ENCODE data around the gene LXN.

The LXN gene

DNA sequence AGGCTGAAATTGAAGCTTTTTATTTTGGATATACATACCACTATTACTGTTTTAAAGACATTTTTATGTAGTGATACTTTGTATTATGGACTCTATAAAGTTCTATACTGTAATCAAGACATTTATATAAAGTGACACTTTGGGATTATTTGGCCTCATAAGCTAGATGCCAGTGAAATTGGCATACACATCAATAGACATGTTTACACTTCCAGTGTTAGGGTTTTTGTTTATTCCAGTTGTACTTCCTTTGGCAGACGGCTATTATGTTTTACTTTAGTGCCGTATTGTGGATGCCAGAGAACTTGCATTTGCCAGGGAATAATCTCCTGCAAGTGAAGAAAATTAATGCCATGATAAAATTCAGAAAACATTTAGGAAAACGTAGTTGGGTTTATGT is 6.0 kb downstream of the LXN start:
- DNase-seq = no peak

DNA sequence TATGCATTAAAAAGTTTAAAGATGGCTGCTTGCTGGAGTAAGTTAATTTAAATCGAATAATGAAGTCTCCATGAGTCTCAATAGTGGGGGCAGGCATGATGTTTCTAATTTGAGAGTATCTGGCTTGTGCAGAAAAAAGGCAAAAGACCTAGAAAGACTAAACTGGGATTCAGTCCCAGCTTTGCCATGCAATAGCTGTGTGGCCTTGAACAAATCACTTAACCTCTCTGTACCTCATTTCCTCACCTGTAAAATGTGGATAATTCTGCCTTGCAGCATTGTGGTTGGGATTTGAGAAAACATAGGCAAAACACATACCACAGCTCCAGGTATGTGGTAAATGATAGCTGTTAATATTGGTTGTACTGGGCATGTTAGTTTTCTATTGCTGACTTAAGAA is 8.6 kb downstream of the LXN start:
- DNase-seq = no peak

DNA sequence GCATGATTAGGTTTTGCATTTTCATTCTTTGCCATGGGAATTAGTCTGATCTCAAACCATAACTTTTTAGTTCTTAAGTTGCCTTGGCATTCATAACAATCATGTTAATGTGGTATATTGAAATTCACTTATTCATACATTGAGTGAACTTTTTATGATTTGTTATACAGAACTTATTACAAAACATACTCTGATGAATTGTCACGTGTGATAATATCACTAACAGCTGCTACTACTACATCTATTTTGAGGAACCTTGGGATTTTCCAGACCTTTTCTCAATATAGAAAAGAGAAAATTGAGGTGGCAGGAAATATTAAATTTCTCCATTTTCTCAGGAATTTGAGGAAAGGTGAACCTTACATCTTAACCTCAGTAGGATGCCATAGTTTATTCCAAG is 9.2 kb downstream of the LXN start:
- no peak for DNase-seq

DNA sequence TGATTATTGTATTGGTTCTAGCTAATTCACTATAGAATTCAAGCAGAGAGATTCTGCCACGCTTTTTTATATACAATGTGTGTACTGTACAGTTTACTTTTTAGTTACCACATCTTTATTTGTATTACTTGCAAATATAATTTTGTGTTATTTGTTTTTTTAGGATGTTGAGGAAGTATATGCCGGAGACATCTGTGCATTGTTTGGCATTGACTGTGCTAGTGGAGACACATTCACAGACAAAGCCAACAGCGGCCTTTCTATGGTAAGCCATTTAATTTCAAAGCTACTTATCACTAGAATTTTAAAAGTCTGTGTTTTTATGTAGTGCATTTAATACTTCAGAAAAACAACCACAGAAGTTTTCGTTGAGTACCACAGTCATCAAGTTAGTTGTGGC is 11.7 kb downstream of the LXN start:
- no peak for DNase-seq

DNA sequence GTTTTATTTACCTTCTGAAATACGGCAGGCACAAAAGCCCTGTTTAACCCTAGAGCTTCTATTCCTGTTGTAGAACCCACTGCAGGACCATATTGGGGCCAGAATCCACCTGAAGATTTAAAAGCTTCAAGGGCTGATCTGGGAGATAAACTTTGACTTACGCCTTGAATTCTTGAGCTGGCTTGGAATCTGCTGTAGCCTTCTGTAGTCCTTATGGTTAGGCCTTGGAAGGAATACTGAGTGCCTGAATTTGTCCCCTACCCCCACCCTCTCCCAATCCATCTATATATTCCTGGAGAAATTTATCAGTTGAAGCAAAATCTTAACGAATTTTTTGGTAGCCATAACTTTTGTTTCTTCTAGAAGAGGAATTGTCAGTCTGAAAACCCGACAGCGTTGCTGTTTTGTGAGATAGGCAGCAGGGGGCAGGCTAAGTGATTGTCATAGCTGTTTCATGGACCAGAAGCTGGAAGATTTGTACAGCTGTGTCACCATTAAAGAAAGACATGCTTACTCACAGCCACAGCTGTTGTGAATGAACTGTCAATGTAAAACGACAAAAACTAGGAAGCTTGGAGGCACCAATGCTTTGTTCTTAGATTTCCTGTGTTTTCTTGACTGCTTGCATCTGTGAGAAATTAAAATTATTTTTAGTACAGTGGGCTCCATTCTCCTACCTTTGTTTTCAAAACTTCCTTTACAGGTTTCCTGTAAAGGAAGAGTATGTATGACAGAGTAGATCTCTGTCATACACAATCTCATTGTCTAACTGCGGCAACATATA is 12.8 kb downstream of the LXN start:
- DNase-seq = peak; percentile 10 to 57

DNA sequence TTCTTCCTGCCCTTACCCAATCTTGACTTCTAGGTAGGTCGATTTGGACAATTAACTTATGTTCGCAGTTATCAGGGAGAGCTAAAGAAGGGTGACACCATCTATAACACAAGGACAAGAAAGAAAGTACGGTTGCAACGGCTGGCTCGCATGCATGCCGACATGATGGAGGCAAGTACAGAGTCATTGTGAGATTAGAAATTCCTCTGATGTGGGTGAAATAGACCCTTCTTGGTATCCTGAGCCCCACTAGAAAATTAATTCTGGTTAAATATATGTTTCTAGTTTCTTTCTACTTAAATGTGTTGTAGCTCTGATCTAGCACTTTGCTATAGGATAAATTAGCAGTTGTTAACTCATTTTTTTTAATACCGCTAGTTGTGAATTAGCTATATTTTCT is 13.6 kb downstream of the LXN start:
- no peak for DNase-seq

DNA sequence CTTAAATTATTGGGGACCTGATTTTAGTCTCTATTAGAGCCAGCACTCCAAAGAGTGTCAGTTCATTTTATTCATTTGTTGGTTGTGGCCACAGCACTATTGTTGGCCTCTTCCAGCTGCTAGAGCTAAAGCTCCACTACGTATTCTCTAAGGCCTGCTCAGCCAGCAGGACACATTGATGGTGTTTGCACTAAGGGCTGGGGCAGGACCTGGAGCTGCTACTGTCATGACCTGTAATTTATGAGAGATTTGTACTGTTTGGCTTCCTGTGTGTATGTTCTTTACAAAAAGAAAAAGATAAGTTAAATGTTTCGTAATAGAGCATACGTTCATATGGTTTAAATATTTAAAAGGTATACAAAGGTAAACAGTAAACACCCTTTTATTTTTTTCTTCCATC is 20.0 kb downstream of the LXN start:
- no peak for DNase-seq

DNA sequence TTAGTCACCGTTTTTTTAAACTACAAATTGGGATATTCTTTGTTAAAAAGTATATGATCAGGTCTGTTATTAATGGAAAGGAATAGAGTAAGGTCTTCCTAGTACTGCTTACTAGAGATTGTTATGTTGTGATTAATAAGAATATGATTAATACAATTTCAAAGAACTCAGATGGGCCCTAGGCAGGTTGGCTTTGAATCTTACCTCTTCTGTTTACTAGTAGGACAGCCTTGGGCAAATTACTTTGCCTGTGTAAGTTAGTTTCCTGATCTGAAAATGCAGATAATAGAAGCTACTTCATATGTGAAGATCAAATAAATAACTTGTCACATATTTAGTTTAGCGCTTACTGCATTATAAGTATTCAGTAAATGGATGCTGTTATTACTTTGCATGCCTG is 21.3 kb downstream of the LXN start:
- DNase-seq = no peak

DNA sequence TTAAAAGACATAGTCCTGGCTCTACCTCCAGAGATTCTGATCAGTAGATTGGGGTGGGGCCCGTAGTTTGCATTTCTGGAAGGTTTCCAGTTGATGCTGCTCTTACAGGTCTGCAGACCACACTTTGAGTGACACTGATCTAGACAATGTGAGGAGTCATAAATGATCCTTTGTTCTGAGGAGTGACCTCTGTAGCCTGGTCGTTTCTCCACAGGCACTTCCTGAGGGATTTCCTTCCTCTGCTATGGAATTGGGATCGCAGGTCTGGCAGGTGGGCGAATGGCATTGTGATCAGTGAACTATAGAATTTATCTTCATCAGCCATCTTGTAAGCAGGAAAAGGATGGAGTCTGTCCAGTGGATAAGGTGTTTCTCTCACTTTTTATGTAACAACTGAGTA is 22.7 kb downstream of the LXN start:
- no peak for DNase-seq

DNA sequence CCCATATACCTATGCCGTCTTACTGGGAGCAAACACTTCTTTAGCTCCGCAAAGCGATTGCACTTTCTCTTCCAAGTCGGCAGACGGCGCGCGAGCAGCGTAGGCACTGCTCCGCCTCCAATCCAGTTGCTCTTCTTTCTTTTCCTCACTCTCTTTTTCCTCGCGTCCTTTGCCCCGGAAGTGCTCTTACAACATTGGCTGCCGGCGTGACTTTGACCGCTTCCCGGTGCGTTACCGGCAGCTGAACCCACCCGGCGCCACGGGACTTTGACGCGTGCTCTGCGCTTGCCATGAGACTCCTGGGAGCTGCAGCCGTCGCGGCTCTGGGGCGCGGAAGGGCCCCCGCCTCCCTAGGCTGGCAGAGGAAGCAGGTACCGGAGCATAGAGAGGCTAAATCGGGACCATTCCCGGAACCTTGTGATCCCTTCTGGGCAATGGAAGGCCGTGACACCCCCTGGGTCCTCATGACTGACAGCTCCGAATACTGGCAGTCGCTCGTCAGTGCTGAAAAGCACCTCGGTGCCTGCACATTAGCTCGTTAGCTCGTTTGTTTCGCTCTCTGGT is 28.0 kb downstream of the LXN start, which contains the start of gene GFM1:
TSS of gene GFM1 (plus strand) at position 183 of the 564 bp plus-strand sequence. CDS start at position 291, 108 bp downstream.
- peak; percentile 93 to 97 for DNase-seq

DNA sequence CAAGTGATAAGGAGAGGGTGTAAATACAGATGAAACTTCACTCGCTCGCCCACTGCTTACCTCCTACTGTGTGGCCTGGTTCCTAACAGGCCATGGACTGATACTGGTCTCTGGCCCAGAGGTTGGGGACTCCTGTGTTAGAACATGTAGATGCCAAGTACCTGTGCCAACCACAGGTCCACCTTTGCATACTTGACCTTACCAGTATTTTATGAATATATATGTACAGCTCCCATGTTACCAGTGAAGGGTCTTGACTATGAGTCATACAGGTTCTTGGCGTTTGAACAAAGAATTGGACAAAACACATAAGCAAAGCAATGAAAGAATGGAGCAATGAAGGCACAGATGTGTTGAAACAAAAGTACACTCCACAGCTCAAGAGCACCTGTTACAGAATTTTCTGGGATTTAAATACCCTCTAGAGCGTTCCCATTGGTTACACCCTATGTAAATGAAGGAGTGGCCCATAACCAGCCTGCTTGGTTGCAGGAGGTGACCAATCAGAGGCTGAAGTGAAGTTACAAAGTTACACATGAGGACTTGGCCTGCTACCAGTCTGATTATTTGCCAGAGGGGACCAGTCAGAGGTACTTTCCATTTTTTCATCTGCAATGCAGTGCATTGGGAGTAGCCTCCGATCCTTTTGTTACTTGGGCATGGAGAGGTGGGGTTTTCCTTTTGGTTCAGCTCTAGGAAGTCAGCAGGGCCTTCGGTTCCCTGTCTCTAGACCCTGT is 29.8 kb downstream of the LXN start:
- DNase-seq = no peak

DNA sequence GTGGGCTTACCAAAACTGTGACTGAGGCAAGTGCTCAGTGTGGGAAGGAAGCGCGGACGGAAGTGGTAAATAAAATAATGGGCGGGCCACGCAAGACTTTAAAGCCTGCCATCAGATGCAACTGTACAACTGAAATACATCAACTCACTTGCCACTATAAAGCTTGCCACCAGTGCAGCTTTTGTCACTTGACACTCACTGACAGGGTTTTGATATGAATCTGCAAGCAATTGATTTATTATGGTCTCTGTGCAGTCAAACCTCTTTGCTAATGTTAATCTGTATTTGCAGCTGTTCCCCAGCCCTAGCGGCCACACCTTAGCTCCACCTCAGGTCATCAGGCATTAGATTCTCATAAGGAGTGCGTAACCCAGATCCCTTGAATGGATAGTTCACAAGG is 30.4 kb downstream of the LXN start:
- DNase-seq = no peak

DNA sequence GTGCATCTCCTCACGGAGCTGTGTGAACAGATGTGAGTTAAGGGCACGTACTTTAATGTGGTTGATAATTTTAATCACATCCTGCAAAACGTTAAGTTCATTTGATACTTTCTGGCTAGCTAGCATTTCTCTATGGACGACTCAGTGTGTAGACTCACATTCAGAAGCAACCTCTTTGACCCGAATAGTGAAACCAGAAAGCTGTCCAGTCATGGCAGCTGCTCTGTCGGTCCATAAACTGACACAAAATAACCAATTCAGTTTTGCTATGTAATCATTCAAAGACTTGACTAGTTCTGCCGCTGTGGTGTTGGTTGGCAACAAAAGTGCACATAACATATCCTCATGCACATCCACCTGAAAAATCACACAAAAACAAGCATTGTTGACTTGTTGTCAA is 31.8 kb downstream of the LXN start:
- no peak for DNase-seq

DNA sequence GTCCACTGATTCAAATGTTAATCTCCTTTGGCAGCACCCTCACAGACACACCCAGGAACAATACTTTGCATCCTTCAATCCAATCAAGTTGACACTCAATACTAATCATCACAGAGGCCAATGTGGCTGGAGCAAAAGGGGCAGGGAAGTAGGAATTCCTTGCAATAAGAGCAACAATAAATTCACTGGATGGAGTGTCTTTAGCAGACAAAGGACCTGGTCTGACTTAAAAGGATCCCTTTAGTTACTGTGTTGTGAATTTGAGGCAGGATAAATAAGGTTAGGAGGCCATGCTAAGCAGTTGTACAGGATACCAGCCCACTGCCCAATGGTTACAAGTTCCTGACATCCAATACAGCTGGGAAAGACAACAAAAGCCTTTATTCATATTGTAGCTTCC is 40.5 kb downstream of the LXN start:
- DNase-seq = no peak

DNA sequence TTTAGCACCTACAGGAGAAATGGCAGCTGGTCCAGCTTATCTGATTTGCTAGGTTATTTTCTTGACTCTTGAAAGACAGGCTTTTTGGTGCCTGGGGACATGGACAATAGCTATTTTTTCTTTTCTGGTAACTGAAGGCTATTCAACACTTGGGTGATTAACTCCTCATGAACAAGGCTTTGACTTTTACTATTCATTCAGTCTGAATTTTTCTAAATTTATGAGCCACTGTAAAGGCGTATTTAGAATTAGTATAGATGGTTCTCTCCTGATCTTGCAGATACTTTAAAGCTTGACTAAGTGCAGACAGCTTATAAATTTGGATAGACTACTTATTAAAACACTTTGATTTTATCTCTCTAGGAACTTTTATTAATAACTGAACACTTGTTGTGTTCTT is 46.6 kb downstream of the LXN start:
- DNase-seq = no peak

DNA sequence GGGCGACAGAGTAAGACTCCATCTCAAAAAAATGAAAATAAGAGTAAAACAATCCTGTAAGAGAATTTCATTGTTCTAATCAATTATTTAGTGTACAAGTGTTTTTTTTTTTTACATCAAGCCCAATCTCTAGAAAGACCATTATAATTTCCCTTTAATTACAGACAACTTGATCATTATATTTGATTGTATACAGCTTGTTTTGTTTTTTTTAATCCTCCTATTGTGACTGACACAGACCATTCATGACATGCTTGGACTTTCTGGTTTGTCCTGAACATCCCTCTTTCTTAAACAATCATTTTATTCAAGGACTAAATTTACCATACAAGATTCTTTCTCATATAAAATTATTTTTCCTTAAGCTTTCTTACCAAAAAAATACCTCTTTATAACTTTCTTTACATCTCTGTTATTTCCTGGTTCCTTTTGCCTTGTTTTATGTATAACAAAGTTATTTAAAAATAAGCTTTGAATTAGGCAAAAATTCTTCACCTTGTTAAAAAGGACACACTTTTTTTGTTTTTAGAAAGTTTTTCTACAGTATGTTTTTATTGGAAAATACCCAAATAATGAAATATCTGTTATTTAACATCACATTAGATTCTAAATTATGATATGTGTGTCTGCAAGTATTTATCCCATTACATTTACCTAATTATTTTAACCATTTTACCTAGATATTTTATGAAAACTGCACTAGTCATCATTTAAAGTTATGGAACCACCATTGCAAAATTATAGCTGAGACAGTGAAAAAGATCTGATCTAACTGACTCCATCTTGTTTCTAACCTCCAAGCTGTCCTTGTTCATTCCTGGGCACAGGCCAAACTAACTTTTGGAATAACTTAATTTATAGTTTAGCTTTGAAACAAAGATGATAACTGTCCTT is 54.2 kb downstream of the LXN start:
- no peak for DNase-seq

All from NCI-H446 (cell line).